Parathyroid adenoma (tissue), 2 donors: ENCODE measurements around the gene FAM98C.

Source experiments
- H2AFZ ChIP-seq: fragments of 300-600 bp; sonication (generic); one replicate; pipeline ENCODE4 v1.7.0; 2017; ENCODE audit warnings: antibody characterized with exemption, mild to moderate bottlenecking
- H3K27ac ChIP-seq: fragments of 300-600 bp; sonication (generic); one replicate; pipeline ENCODE4 v1.7.0; 2017
- H3K27me3 ChIP-seq: fragments of 300-600 bp; sonication (generic); one replicate; pipeline ENCODE4 v1.7.0; 2017; ENCODE audit warnings: low read length; ENCODE audit not compliant: control insufficient read depth, insufficient read depth
- H3K36me3 ChIP-seq: fragments of 300-600 bp; sonication (generic); one replicate; pipeline ENCODE4 v1.7.0; 2017; ENCODE audit warnings: low read length; ENCODE audit not compliant: control insufficient read depth, insufficient read depth
- H3K4me1 ChIP-seq: fragments of 300-600 bp; sonication (generic); one replicate; pipeline ENCODE4 v1.7.0; 2017; ENCODE audit warnings: control low read depth
- H3K4me2 ChIP-seq: fragments of 300-600 bp; sonication (generic); one replicate; pipeline ENCODE4 v1.7.0; 2017; ENCODE audit warnings: low read length
- H3K4me3 ChIP-seq: fragments of 300-600 bp; sonication (generic); one replicate; pipeline ENCODE4 v1.7.0; 2017; ENCODE audit warnings: low read depth, low read length
- H3K79me2 ChIP-seq: fragments of 300-600 bp; sonication (generic); one replicate; pipeline ENCODE4 v1.7.0; 2017; ENCODE audit warnings: control low read depth
- H3K9ac ChIP-seq: fragments of 300-600 bp; sonication (generic); one replicate; pipeline ENCODE4 v1.7.0; 2017; ENCODE audit warnings: mild to moderate bottlenecking
- H3K9me3 ChIP-seq: fragments of 300-600 bp; sonication (generic); one replicate; pipeline ENCODE4 v1.7.0; 2017; ENCODE audit warnings: low read length; ENCODE audit not compliant: control insufficient read depth
- TF ChIP-seq, protein P1 (sequence below): fragments of 300-600 bp; sonication (generic); IDR thresholded peaks from one replicate; pipeline ENCODE4 v1.7.0; 2017; ENCODE audit warnings: antibody characterized with exemption, mild to moderate bottlenecking
- donor health status: primary hyperparathyroidism.

FAM98C gene

DNA sequence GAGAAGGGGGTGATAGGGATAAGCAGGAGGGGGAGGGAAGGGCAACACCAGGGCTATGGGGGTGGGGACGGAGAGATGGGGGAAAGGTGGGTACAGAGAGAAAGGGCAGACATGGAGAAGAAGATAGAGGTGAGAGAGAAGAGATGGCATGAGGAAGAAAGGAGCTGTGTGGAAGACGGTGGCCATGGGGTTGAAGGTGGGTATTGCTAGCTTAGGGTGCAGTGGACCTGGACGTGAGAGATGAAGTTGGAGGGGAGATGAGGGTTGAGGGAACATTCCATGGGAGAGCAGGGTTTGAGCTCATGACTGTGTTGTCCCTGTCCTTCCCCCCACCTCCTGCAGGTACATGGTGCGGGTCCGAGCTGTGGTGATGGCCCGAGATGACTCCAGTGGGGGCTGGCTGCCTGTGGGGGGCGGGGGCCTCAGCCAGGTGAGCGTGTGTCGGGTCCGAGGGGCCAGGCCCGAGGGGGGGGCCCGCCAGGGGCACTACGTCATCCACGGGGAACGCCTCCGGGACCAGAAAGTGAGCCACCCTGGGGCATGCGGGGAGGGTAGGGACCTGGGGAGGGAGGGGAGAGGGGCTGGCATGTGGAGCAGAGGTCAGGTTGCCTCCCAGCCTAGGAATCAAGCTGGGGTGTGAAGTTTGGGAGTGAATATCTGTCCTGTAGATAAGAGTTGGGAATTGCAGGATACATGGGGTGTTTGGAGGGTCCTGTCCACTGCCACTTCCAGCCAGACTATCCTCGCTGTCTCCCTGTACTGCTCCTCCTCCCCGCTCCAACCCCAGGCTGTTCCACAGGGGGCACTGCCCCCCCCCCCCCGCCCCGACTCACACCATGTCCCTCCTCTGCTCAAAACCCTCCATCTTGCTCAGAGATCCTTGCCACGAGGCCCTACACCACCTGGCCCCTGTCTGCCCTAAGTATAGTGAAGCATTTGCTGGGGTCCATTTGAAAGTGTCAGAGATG, 12.7 kb upstream of the FAM98C start:
- Histone ChIP-seq H2AFZ (no peak overlapping the region), H3K4me3 (no peak overlapping the region), H3K4me2 (no peak overlapping the region), H3K36me3 (no peaks in the 10 kb centered on the region), H3K9me3 (no peaks in the 10 kb centered on the region), H3K27me3 (no peaks in the 10 kb centered on the region), H3K79me2 (no peaks in the 10 kb centered on the region), H3K27ac (no peak overlapping the region), H3K9ac (no peak overlapping the region), H3K4me1 (no peaks in the 10 kb centered on the region)
- TF ChIP-seq, protein P1, sequence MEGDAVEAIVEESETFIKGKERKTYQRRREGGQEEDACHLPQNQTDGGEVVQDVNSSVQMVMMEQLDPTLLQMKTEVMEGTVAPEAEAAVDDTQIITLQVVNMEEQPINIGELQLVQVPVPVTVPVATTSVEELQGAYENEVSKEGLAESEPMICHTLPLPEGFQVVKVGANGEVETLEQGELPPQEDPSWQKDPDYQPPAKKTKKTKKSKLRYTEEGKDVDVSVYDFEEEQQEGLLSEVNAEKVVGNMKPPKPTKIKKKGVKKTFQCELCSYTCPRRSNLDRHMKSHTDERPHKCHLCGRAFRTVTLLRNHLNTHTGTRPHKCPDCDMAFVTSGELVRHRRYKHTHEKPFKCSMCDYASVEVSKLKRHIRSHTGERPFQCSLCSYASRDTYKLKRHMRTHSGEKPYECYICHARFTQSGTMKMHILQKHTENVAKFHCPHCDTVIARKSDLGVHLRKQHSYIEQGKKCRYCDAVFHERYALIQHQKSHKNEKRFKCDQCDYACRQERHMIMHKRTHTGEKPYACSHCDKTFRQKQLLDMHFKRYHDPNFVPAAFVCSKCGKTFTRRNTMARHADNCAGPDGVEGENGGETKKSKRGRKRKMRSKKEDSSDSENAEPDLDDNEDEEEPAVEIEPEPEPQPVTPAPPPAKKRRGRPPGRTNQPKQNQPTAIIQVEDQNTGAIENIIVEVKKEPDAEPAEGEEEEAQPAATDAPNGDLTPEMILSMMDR = no peak

DNA sequence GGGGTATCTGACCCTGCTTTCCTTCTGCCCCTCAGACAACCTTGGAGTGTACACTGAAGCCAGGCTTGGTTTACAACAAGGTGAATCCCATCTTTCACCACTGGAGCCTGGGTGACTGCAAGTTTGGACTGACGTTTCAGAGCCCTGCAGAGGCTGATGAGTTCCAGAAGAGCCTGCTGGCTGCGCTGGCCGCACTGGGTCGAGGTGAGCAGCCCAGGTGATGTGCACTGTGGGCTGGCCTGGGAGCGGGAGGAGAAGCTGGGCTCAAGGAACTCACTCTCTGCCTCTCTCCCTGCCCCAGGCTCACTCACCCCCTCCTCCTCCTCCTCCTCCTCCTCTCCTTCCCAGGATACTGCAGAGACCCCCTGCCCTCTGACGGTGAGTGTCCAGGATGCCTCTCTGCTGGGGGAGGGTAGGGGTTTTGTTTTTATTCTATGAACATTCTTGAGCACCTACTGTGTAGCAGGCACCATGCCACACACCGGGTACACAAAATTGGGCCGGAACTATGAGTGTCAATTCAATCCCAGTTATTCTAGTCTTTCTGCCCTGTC, 10.9 kb upstream of the FAM98C start:
- H3K9ac ChIP-seq = no peak overlapping the region
- no peak overlapping the region for H2AFZ ChIP-seq
- no peak overlapping the region for H3K4me3 ChIP-seq
- no peaks in the 10 kb centered on the region for H3K79me2 ChIP-seq
- no peaks in the 10 kb centered on the region for H3K27me3 ChIP-seq
- H3K9me3 ChIP-seq = no peaks in the 10 kb centered on the region
- no peak overlapping the region for H3K4me2 ChIP-seq
- H3K4me1 ChIP-seq = no peaks in the 10 kb centered on the region
- TF ChIP-seq, protein P1 = no peak
- H3K36me3 ChIP-seq = no peaks in the 10 kb centered on the region
- H3K27ac ChIP-seq = no peak overlapping the region

DNA sequence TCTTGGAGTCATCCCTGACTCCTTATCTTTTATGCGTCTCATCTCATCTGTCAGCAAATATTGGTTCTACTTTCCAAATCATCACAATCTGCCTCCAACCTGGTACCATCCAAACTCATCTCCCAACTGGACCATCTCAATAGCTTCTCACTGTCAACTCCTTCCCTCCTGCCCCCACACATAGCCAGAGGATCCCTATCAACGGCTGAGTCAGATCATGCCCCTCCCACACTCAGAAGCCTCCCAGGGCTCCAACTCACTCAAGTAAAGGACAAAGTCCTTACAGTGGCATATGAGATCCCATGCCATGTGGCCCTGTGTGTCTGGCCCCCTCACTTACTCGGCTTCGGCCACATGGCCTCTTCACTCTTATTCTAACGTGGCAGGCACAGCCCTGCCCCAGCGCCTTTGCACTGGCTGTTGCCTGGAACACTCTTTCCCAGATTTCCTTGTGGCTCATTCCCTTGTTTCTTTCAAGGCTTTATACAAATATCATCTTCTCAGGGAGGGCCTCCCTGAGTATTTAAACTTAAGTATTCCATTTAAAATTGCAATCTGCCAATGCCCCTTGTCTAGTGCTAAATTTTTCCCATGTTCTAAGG, 10.1 kb upstream of the FAM98C start:
- H3K79me2 ChIP-seq = no peaks in the 10 kb centered on the region
- no peaks in the 10 kb centered on the region for H3K4me1 ChIP-seq
- TF ChIP-seq, protein P1 = no peak
- no peak overlapping the region for H3K9ac ChIP-seq
- no peaks in the 10 kb centered on the region for H3K27me3 ChIP-seq
- no peaks in the 10 kb centered on the region for H3K9me3 ChIP-seq
- no peak overlapping the region for H3K4me2 ChIP-seq
- no peak overlapping the region for H3K4me3 ChIP-seq
- no peak overlapping the region for H3K27ac ChIP-seq
- no peaks in the 10 kb centered on the region for H3K36me3 ChIP-seq
- no peak overlapping the region for H2AFZ ChIP-seq

DNA sequence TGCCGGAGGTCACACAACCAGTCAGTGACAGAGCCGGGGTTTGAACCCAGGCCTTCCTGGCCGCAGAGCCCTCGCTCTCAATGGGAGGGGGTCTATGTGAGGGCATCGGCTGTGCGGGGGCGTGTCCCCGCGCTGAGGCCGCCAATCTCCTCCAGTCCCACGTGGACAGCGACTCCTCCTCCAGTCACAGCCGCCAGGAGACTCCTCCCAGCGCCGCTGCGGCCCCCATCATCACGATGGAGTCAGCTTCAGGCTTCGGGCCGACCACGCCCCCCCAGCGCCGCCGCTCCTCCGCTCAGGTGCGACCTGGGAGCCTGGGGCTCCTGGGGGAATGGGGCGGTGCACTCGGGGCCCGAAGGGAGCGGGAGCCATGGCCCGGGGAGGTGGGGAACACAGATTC, 8.4 kb upstream of the FAM98C start:
- no peak overlapping the region for H2AFZ ChIP-seq
- H3K27ac ChIP-seq = no peak overlapping the region
- H3K36me3 ChIP-seq = no peaks in the 10 kb centered on the region
- H3K9ac ChIP-seq = no peak overlapping the region
- H3K4me3 ChIP-seq = no peak overlapping the region
- H3K4me2 ChIP-seq = no peak overlapping the region
- no peaks in the 10 kb centered on the region for H3K9me3 ChIP-seq
- H3K79me2 ChIP-seq = no peaks in the 10 kb centered on the region
- TF ChIP-seq, protein P1 = no peak
- H3K27me3 ChIP-seq = no peaks in the 10 kb centered on the region
- no peaks in the 10 kb centered on the region for H3K4me1 ChIP-seq
